IgD-negative memory B cell (primary cell): ENCODE data around the gene PRSS22. TPM values are rescaled to one million over a fixed set of nuclear protein-coding genes. Genes with fewer than 3 reads are reported as not detected.
A peak's percentile ranks its signal among the peaks of the same experiment; 100 is the strongest.

ENCODE experiments used
- H3K27ac Mint-ChIP-seq, 3 donors: one replicate each; pipeline ENCODE4 v1.8.0; 2020 to 2022; ENCODE audit warnings: mild to moderate bottlenecking in 3 of 3, mixed read lengths in 3 of 3, moderate library complexity in 1 of 3
- H3K27me3 Mint-ChIP-seq: one replicate; pipeline ENCODE4 v1.8.0; 2021; ENCODE audit warnings: mixed read lengths
- H3K36me3 Mint-ChIP-seq: one replicate; pipeline ENCODE4 v1.8.0; 2020; ENCODE audit warnings: mild to moderate bottlenecking, mixed read lengths
- H3K4me1 Mint-ChIP-seq, 3 donors: one replicate each; pipeline ENCODE4 v1.8.0; 2020 to 2022; ENCODE audit warnings: mixed read lengths in 3 of 3, mild to moderate bottlenecking in 1 of 3
- H3K4me3 Mint-ChIP-seq, 4 donors: one replicate each; pipeline ENCODE4 v1.8.0; 2020 to 2022; ENCODE audit warnings: mild to moderate bottlenecking in 4 of 4, mixed read lengths in 4 of 4, moderate library complexity in 3 of 4
- H3K9me3 Mint-ChIP-seq, 3 donors: one replicate each; pipeline ENCODE4 v1.8.0; 2020 to 2021; ENCODE audit warnings: mixed read lengths in 3 of 3, mild to moderate bottlenecking in 1 of 3
- polyA plus RNA-seq: library from polyadenylated mRNA; unstranded; fragments of 300-500 nt; fragmentation: Illumina TruSeq; gene quantifications from one replicate; pipeline ENCODE4 v1.2.3, GENCODE V29; 2021

Gene PRSS22
- polyA plus RNA-seq, 1 donor from 2014 or later, result not detected

DNA sequence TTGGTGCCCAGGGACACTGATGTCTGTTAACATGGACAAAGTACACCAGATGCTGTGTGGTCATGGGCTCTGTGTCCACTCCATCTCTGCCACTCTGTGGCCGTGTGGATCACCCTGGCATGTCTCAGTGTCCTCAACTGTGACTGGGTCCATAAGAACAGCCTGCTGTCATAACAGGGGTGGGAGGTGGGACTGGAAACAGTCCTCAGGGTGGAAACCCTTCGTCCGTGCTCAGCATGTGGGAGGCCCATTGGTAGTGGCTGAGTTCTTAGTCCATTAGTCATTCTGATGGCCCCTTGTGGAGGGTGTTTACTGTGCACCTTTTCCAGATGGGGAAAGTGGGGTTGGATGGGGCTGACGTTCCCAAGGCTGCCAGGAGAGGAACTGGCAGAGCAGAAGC, 37.8 kb upstream of the PRSS22 start:
- Mint-ChIP-seq H3K27me3 (no peaks in the 10 kb centered on the region), H3K9me3 (no peaks in the 10 kb centered on the region), H3K4me1 (peaks cover 6% of the 10 kb centered on the region in 3 donors), H3K4me3 (no peak overlapping the region), H3K36me3 (no peaks in the 10 kb centered on the region), H3K27ac (no peak overlapping the region)

DNA sequence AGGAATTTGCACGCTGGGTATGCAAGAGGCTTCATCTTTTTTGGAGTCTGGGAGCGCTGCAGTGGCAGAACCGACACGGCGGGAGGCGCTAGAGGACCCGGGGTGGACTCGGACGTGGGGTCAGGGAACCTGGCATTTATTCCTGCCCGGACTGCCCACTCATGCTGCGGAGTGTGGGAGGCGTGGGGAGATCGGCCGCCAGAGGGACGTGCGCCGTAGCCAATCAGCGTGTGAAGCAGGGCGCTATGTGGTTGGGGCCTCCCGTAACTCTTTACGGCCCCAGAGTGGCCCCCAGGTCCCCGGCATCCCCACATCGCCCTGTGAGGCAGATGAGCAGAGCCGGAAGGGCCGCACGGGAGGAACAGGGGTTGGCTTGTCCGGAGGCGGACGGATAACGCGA, 36.3 kb upstream of the PRSS22 start:
- no peak overlapping the region for H3K27ac Mint-ChIP-seq
- no peaks in the 10 kb centered on the region for H3K36me3 Mint-ChIP-seq
- no peak overlapping the region for H3K4me3 Mint-ChIP-seq
- no peaks in the 10 kb centered on the region for H3K9me3 Mint-ChIP-seq
- no peaks in the 10 kb centered on the region for H3K27me3 Mint-ChIP-seq
- H3K4me1 Mint-ChIP-seq, result peaks cover 6% of the 10 kb centered on the region in 3 donors

DNA sequence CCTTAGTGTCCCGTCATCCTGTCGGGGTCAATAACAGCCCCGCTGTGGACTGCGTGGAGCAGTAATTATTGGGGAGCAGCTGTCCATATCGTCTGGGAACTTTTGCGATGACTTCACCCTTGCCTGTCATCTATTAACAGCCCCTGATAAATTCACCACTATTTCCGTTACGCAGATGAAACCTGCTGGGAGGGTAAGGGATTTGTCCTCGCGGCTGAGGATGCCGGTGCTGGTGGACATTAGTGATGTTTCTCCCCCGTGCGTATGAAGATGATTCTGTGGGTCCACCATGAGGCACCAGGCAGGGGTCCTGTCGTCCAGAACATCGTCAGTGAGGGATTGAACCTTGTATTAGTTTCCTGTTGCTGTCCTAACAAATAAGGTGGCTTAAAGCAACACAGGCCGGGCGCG, 26.1 kb upstream of the PRSS22 start:
- H3K27ac Mint-ChIP-seq, result peak overlapping the region in 2 of 3 donors; percentile 57 to 59
- H3K9me3 Mint-ChIP-seq, result peaks cover 0 to 3% (median 2%) of the 10 kb centered on the region in 3 donors
- no peaks in the 10 kb centered on the region for H3K36me3 Mint-ChIP-seq
- peaks cover 1 to 13% (median 12%) of the 10 kb centered on the region in 3 donors for H3K4me1 Mint-ChIP-seq
- H3K27me3 Mint-ChIP-seq, result no peaks in the 10 kb centered on the region
- peak overlapping the region; percentile 81 to 93 (median 86) for H3K4me3 Mint-ChIP-seq

DNA sequence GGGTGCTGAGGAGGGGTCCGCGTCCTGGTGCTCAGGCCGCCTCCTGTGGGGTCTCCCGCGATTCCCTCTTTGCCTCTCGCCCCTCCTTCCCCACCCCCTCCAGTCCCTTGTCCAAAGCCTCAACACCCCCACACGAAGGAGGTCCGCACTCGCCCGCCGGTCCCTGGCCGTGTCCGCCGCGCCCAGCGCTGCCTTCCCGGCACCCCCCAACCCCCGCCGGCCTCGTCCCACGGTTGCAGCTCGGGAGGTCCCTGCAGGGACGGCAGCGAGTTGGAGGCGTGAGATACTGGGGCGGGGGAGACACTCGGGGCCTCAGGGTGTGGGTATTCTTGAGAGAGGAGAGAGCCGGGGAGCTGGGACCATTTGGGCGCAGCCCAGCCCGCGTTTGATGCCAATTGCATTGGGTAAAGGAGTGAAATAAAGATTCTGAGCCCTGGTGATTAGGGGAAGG, 25.5 kb upstream of the PRSS22 start:
- Mint-ChIP-seq H3K4me1 (peaks cover 1 to 12% (median 9%) of the 10 kb centered on the region in 3 donors), H3K27me3 (no peaks in the 10 kb centered on the region), H3K4me3 (peak overlapping the region; percentile 81 to 93 (median 86)), H3K9me3 (peaks cover 0 to 3% (median 2%) of the 10 kb centered on the region in 3 donors), H3K27ac (peak overlapping the region; percentile 57 to 67 (median 64)), H3K36me3 (no peaks in the 10 kb centered on the region)

DNA sequence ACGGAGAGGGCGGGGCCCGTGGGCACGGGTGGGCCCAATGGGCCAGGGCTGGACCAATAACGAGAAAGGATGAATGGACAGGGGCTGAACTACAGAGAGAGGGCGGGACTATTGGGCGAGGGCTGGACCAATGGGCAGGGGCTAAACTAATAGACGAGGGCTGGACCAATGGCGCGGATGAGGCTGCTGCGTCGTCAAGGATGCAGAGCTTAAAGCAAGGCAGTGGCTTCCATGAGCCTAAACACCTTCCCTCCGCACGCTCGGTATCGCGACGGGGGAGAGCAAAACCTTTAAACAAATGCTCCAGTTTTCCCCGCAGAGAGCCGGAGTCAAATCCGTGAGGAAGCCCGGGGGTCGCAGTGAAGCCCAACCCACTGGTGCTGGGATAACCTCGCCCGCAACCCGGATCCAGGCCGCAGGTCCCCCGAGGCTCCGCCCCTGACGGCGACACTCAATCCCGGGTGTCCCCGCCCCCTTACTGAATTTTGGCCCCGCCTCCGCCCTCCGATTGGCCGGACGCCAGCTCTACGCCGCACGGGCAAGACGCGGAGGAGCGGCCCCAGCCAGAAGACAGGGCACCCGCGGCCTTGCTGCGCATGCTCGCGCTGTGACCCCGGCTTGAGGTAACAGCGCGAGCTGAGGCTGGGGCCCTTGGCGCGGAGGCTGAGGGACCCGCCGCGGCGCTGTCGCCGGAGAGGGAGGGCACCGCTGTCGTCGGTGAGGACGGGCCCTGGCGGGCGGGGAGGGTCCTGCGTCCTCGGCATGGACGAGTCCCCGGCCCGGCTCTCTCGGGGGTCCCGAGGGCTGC, 24.9 kb upstream of the PRSS22 start, which contains the start of gene FLYWCH2:
FLYWCH2 (plus strand) TSS at position 566 of the 808 bp plus-strand sequence. CDS start 13,235 bp downstream, outside the sequence.
- H3K9me3 Mint-ChIP-seq, result peaks cover 0 to 3% (median 2%) of the 10 kb centered on the region in 3 donors
- H3K4me1 Mint-ChIP-seq, result peaks cover 1 to 12% (median 7%) of the 10 kb centered on the region in 3 donors
- H3K4me3 Mint-ChIP-seq, result peak within 1 kb of the TSS; percentile 81 to 95 (median 92)
- no peaks in the 10 kb centered on the region for H3K36me3 Mint-ChIP-seq
- H3K27ac Mint-ChIP-seq, result peak within 1 kb of the TSS; percentile 57 to 98 (median 75)
- H3K27me3 Mint-ChIP-seq, result no peaks in the 10 kb centered on the region

DNA sequence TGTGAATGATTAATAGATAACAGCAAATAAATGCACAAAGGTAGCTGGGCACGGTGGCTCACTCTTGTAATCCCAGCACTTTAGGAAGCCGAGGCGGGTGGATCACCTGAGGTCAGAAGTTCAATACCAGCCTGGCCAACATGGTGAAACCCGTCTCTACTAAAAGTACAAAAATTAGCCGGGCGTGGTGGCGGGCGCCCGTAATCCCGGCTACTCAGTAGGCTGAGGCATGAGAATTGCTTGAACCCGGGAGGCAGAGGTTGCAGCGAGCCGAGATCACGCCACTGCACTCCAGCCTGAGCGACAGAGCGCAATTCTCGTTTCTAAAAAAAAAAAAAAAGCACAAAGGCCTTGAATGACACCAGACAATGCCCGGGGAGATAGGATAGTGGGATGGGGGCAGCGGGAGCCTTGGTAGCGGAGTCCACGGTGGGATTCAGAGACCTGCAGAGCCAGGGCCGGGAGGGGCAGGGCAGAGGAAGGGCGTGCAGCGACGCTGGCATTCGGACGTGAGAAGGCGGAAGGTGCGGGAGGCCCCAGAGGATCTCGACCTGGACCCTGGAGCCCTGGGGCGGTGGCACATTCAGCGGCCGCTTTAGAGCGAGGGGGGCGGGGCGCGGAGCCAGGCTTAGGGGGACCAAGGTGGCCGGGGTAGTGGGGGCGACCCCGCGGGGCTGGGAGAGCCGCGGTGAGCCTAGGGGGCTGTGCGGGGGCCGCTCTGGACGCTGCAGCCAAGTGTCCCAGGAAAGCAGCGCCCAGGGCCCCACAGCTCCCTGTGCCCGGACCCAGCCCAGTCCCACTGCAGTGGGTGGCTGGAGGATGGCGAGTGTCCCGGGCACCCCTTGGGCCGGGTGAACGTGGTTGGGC, 24.0 kb upstream of the PRSS22 start:
- Mint-ChIP-seq H3K27me3 (no peaks in the 10 kb centered on the region), H3K9me3 (peaks cover 0 to 3% (median 2%) of the 10 kb centered on the region in 3 donors), H3K27ac (peak overlapping the region; percentile 9 to 98 (median 75)), H3K36me3 (no peaks in the 10 kb centered on the region), H3K4me3 (peak overlapping the region; percentile 77 to 95 (median 92)), H3K4me1 (peaks cover 1 to 12% (median 7%) of the 10 kb centered on the region in 3 donors)

DNA sequence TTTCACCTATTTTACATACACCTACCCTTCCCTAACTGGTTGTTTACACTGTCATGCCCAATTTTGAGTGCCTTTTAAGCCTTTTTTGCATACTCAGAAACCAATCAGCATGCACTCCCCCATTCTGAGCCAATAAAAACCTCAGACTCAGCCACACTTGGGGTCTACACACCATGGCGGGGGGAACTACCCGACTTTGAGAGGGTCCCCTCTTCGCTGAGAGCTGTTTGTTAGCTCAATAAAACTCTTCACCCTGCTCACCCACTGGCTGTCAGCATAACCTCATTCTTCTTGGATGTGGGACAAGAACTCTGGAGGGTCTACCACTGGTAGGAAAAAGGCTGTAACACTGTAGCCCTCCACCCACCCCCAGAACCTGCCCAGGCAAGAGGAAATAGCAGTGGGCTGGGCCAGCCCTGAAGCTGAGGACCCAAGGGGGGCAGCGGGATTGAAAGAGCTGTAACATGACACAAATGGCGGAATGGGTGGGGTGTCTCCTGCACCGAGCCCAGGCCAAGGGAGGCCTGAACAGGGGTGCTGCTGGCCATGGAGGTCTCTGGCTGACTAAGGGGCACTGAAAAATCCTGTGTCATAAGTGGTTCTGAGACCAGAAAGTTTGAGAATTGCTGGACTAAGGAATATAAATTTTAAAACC, 22.0 kb upstream of the PRSS22 start:
- Mint-ChIP-seq H3K36me3 (no peaks in the 10 kb centered on the region), H3K27ac (peak overlapping the region in 1 of 3 donors; percentile 39), H3K9me3 (no peaks in the 10 kb centered on the region), H3K4me1 (peaks cover 0 to 8% (median 1%) of the 10 kb centered on the region in 3 donors), H3K27me3 (no peaks in the 10 kb centered on the region), H3K4me3 (peak overlapping the region in 1 of 4 donors; percentile 56)

DNA sequence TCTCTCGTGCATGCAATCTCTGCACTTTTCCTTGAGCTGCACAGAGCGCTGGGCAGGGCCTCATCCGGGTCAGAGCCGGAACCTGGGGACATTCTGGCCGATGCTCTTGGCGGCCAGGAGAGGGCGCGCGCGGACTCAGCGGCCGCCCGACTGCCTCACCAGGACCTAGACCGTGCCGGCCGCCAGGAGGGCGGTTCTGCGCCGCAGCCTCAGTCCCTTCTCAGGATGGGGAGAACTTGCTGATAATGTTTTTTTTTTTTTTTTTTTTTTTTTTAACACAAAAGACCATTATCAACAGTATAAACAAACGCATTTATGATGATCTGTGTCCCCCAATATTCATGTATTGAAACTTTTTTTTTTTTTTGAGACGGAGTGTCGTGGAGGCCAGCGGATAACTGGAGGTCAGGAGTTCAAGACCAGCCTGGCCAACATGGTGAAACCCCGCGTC, 17.0 kb upstream of the PRSS22 start:
- Mint-ChIP-seq H3K27ac (peak overlapping the region in 1 of 3 donors; percentile 31), H3K4me3 (peak overlapping the region in 1 of 4 donors; percentile 20), H3K27me3 (peaks cover under 1% of the 10 kb centered on the region), H3K9me3 (no peaks in the 10 kb centered on the region), H3K4me1 (peaks cover 0 to 4% (median 0%) of the 10 kb centered on the region in 3 donors), H3K36me3 (no peaks in the 10 kb centered on the region)

DNA sequence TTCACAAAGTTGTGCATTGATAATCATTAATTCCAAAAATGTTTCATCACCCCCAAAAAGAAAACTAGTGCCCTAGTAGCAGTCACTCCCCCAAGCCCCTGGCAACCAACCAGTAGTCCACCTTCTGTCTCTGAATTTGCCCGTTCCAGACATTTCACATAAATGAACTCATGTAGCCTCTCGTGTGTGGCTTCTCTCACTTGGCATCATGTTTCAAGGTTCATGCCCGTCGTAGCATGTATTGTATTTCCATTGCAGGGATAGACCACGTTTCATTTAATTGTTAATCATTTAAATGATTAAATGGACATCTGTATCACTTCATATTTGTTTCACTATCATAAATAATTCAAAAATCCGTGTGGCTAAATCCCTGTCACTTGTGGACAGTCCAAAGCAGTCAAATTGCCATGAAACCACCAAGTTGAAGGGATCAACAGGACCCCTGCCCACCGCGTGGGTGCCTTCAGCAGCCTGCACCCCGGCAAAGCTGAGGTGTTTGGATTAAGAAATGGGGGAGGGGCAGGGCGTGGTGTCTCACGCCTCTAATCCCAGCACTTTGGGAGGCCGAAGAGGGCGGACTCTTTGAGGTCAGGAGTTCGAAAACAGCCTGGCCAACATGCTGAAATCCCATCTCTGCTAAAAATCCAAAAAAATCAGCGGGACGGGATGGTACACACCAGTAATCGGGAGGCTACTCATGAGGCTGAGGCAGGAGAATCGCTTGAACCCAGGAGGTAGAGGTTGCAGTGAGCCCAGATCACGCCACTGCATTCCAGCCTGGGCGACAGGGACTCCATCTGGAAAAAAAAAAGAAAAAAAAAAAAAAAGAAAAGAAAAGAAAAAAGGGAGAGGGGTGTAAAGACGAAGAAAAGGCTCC, 16.3 kb upstream of the PRSS22 start:
- Mint-ChIP-seq H3K36me3 (no peaks in the 10 kb centered on the region), H3K4me1 (peaks cover 0 to 4% (median 0%) of the 10 kb centered on the region in 3 donors), H3K4me3 (peak overlapping the region in 1 of 4 donors; percentile 33), H3K27ac (no peak overlapping the region), H3K27me3 (peaks cover 1% of the 10 kb centered on the region), H3K9me3 (no peaks in the 10 kb centered on the region)

DNA sequence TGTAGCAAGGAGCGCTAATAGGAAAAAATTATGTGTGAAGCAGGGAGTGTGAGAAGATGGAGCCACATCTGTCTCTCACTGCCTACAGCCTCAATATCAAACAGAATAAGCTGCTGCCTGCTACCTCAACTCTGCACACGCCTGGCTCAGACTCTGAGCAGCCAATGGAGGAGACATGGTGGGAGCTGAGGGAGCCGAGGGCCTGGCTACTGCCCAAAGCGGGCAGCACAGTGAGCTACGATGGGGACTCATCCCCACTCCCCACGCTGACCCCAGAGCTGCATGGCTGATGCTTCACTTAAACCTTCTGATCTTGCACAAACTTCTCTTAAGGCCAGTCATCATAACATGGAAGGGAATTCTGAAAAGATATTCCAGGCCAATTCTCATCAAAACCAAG, 14.0 kb upstream of the PRSS22 start:
- peaks cover 5 to 7% (median 5%) of the 10 kb centered on the region in 3 donors for H3K4me1 Mint-ChIP-seq
- H3K27me3 Mint-ChIP-seq, result peaks cover 1% of the 10 kb centered on the region
- no peak overlapping the region for H3K27ac Mint-ChIP-seq
- no peaks in the 10 kb centered on the region for H3K9me3 Mint-ChIP-seq
- H3K4me3 Mint-ChIP-seq, result no peak overlapping the region
- H3K36me3 Mint-ChIP-seq, result no peaks in the 10 kb centered on the region

DNA sequence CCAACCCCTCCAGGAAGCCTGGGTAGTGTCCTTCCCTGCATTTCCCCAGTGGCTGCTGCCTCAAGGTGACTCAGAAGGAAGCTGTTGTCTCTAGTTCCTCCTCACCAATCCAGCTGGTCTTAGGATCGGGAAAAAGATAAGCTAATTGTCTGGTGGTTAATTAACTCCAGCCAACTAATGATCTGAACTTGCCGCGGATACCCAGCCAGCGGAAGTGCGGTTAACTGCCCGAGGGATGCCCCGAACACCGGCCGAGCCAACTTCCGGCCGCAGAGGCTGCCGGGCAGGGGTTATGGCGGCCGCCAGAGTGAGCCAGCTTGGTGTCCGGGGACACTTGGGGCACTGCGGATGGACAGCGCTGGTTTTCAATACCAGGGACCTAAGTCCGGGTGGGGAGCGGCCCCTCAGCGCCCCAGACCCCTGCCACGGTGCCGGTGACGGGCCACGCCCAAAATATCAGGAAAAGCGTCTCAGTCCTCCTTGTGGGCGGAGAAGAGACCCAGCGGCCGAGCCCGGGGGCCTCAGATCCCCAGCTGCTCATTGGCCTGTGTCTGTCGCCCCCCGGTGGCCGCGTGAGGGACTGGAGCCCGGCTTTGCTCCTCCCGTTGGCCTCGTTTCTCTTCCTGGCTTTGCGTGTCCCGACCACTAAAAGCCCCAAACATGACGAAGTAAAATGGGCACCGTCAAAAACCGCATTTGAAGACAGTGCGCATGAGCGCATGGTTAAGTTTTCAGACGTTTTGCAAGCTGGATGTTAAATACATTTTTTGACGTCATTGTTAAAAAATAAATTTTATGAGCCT, 10.2 kb upstream of the PRSS22 start:
- H3K9me3 Mint-ChIP-seq, result no peaks in the 10 kb centered on the region
- H3K27ac Mint-ChIP-seq, result peak overlapping the region; percentile 74 to 92 (median 91)

DNA sequence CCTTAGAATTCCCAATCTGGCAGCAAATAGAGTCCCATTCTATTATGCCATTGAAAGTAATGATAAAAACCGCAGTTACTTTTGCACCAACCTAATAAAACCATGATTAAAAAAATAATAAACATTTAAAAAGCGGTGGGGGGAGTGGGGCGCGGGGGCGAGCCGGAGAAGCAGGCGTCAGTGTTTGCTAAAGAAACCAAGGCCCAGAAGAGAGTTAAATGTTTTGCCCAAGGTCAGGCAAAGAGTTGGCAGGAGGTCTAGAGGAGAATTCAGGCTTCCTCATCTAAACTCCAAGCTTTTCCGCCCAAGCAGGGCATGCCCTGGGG, 9.7 kb upstream of the PRSS22 start:
- peaks cover 3 to 8% (median 5%) of the 10 kb centered on the region in 3 donors for H3K4me1 Mint-ChIP-seq
- peaks cover 1% of the 10 kb centered on the region for H3K27me3 Mint-ChIP-seq
- no peaks in the 10 kb centered on the region for H3K36me3 Mint-ChIP-seq
- H3K9me3 Mint-ChIP-seq, result no peaks in the 10 kb centered on the region
- H3K27ac Mint-ChIP-seq, result peak overlapping the region in 2 of 3 donors; percentile 74 to 92
- peak overlapping the region; percentile 86 to 96 (median 90) for H3K4me3 Mint-ChIP-seq

More for the DNA sequence above, 10.2 kb upstream of the PRSS22 start:
- H3K36me3 Mint-ChIP-seq, result no peaks in the 10 kb centered on the region
- peaks cover 1% of the 10 kb centered on the region for H3K27me3 Mint-ChIP-seq
- H3K4me1 Mint-ChIP-seq, result peaks cover 3 to 8% (median 5%) of the 10 kb centered on the region in 3 donors
- peak overlapping the region; percentile 86 to 96 (median 90) for H3K4me3 Mint-ChIP-seq

DNA sequence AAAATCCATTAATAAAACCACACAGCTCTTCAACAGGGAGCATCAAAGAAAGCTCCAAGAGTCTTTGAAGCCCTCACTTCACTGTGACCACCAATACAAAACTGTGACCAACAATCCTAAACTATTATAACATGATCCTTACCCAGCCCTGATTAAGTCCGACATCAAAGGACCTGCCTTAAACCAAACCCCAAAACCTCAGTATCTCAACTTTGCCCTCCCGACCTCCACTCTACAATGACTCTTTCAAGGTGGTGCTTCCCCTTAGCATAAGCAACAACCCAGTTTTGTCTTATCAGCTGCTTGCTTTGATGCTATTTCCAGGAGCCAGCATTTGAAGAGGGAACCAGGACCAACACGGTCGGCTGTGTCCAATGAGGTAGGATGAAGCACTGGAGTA, 8.5 kb upstream of the PRSS22 start:
- Mint-ChIP-seq H3K4me1 (peaks cover 3 to 8% (median 5%) of the 10 kb centered on the region in 3 donors), H3K27ac (no peak overlapping the region), H3K36me3 (no peaks in the 10 kb centered on the region), H3K27me3 (peaks cover 3% of the 10 kb centered on the region), H3K9me3 (no peaks in the 10 kb centered on the region), H3K4me3 (peak overlapping the region in 2 of 4 donors; percentile 42 to 61)
